ENCODE measurements around the gene ZMIZ1. TPM values are rescaled to one million over a fixed set of nuclear protein-coding genes. Genes with fewer than 3 reads are reported as not detected.

The ZMIZ1 gene
- total RNA-seq, 4 donors from 2014 or later, result 58.1 to 87.4 (median 74.2) TPM

GRCh38 chr10:79284158-79284871, 215.5 kb downstream of the ZMIZ1 start:
- H3K4me3 ChIP-seq (ENCODE audit: low read depth, poor library complexity, severe bottlenecking), result no peak overlapping the region
- TF ChIP-seq POLR2A (IDR thresholded peaks at IDR 0.05) (no peak), CTCF (IDR thresholded peaks at IDR 0.05) (no peak)
- DNase-seq (ENCODE audit: low spot score in 2 of 2), result no peak
- intact Hi-C loops (cut with DNase I; ENCODE audit: low total_unique reads), result no loop called here
- 89 to 93% methylated on average over 7 of the region's 7 CpGs for WGBS, 2 donors

- 68 to 71% methylated on average over 13 of the region's 13 CpGs for WGBS, 2 donors
- intact Hi-C loops (cut with DNase I; ENCODE audit: low total_unique reads), result no loop called here
- TF ChIP-seq CTCF (IDR thresholded peaks at IDR 0.05), result no peak
- H3K4me3 ChIP-seq (ENCODE audit: low read depth, poor library complexity, severe bottlenecking), result no peak overlapping the region
- DNase-seq (ENCODE audit: low spot score in 2 of 2), result no peak
Measured at GRCh38 chr10:79285315-79286197, 216.8 kb downstream of the ZMIZ1 start.

- no peak overlapping the region for H3K4me3 ChIP-seq (ENCODE audit: low read depth, poor library complexity, severe bottlenecking)
- DNase-seq (ENCODE audit: low spot score in 2 of 2), result peak; percentile 61 to 94
- intact Hi-C loops (cut with DNase I; ENCODE audit: low total_unique reads), result no loop called here
- 33 to 40% methylated on average over 2 to 22 of the region's 23 CpGs for WGBS, 2 donors
- no peak for TF ChIP-seq POLR2A (IDR thresholded peaks at IDR 0.05)
- no peak for TF ChIP-seq CTCF (IDR thresholded peaks at IDR 0.05)
Measured at GRCh38 chr10:79286318-79286951, 217.7 kb downstream of the ZMIZ1 start.

- no peak for DNase-seq (ENCODE audit: low spot score in 2 of 2)
- WGBS, 2 donors, result 82 to 86% methylated on average over 15 of the region's 15 CpGs
- intact Hi-C loops (cut with DNase I; ENCODE audit: low total_unique reads), result no loop called here
- no peak overlapping the region for H3K4me3 ChIP-seq (ENCODE audit: low read depth, poor library complexity, severe bottlenecking)
- no peak for TF ChIP-seq CTCF (IDR thresholded peaks at IDR 0.05)
- TF ChIP-seq POLR2A (IDR thresholded peaks at IDR 0.05), result no peak
Measured at GRCh38 chr10:79287973-79288723, 219.4 kb downstream of the ZMIZ1 start.

GRCh38 chr10:79289801-79290200, 221.0 kb downstream of the ZMIZ1 start:
- DNase-seq (ENCODE audit: low spot score in 2 of 2), result no peak
- TF ChIP-seq CTCF (IDR thresholded peaks at IDR 0.05) (no peak), POLR2A (IDR thresholded peaks at IDR 0.05) (no peak)
- H3K4me3 ChIP-seq (ENCODE audit: low read depth, poor library complexity, severe bottlenecking), result no peak overlapping the region
- intact Hi-C loops (cut with DNase I; ENCODE audit: low total_unique reads), result no loop called here
- 59 to 61% methylated on average over 6 of the region's 6 CpGs for whole genome bisulfite sequencing, 2 donors

All from lower leg skin (tissue), 4 donors.